ENCODE measurements around the gene RAD23B. TPM values are rescaled to one million over a fixed set of nuclear protein-coding genes. Genes with fewer than 3 reads are reported as not detected.

RAD23B gene
- polyA plus RNA-seq, 1 donor = 92.7 TPM

DNA sequence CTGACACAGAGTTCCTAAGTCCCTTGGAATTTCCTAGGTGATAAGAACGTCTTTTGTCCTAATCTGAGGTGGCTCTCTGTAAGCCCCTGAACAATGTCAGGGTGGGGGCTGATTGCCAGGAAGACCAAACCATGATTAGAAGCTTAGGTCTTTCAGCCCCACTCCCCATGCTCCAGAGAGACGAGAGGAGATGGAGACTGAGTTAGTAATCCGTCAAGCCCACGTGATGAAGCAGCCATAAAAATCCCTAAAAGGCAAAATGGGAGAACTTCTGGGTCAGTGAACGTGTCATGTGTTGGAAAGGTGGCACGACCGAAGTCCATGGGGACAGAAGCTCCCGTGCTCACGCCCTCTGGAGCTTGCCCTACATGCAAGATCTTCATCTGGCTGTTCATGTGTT, 85.6 kb downstream of the RAD23B start:
- peak; percentile 87 to 93 for DNase-seq
- H3K27ac ChIP-seq (ENCODE audit: low read length) = peak overlapping the region; percentile 55
- H3K9me3 ChIP-seq (ENCODE audit: control insufficient read depth, low read depth, low read length) = no peaks in the 10 kb centered on the region
- H3K27me3 ChIP-seq (ENCODE audit: control insufficient read depth, insufficient read depth, low read length) = no peaks in the 10 kb centered on the region
- H3K36me3 ChIP-seq (ENCODE audit: control insufficient read depth, insufficient read depth, low read length) = no peaks in the 10 kb centered on the region
- peaks cover 12% of the 10 kb centered on the region for H3K4me1 ChIP-seq (ENCODE audit: control insufficient read depth, insufficient read depth, low read length)
- 14% methylated on average over 2 of the region's 9 CpGs for WGBS (ENCODE audit: insufficient coverage, low lambda C conversion rate)
- no peak overlapping the region for H3K4me3 ChIP-seq (ENCODE audit: low read length)

- no peaks in the 10 kb centered on the region for H3K36me3 ChIP-seq (ENCODE audit: control insufficient read depth, insufficient read depth, low read length)
- WGBS (ENCODE audit: insufficient coverage, low lambda C conversion rate) = 20% methylated on average over 1 of the region's 2 CpGs
- no peaks in the 10 kb centered on the region for H3K9me3 ChIP-seq (ENCODE audit: control insufficient read depth, low read depth, low read length)
- no peak overlapping the region for H3K27ac ChIP-seq (ENCODE audit: low read length)
- no peak for DNase-seq
- no peak overlapping the region for H3K4me3 ChIP-seq (ENCODE audit: low read length)
- no peaks in the 10 kb centered on the region for H3K27me3 ChIP-seq (ENCODE audit: control insufficient read depth, insufficient read depth, low read length)
- peaks cover 8% of the 10 kb centered on the region for H3K4me1 ChIP-seq (ENCODE audit: control insufficient read depth, insufficient read depth, low read length)
Measured at GRCh38 chr9:107373809-107374208, 90.7 kb downstream of the RAD23B start.

DNA sequence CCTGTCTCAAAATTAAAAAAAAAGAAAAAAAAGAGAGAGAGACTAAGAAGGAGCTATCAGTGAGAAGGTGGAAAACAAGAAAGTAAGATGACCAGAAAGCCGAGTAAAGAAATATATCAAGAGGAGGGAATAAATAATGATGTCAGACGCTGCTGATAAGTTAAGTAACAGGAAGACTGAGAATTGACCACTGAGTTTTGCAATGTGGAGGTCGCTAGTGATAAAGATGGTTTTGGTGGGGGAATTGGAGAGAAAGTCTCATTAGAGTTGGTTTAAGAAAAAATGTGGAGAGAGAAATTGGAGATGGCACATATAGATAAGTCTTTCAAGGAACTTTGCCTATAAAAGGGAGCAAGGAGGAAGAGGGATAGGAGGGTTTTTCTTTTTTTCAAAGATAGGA, 91.9 kb downstream of the RAD23B start:
- H3K9me3 ChIP-seq (ENCODE audit: control insufficient read depth, low read depth, low read length) = no peaks in the 10 kb centered on the region
- H3K4me3 ChIP-seq (ENCODE audit: low read length) = no peak overlapping the region
- H3K4me1 ChIP-seq (ENCODE audit: control insufficient read depth, insufficient read depth, low read length) = peaks cover 3% of the 10 kb centered on the region
- H3K27ac ChIP-seq (ENCODE audit: low read length) = no peak overlapping the region
- H3K27me3 ChIP-seq (ENCODE audit: control insufficient read depth, insufficient read depth, low read length) = no peaks in the 10 kb centered on the region
- no peak for DNase-seq
- WGBS (ENCODE audit: insufficient coverage, low lambda C conversion rate) = 71% methylated on average over 3 of the region's 3 CpGs
- H3K36me3 ChIP-seq (ENCODE audit: control insufficient read depth, insufficient read depth, low read length) = no peaks in the 10 kb centered on the region

- H3K4me3 ChIP-seq (ENCODE audit: low read length) = no peak overlapping the region
- WGBS (ENCODE audit: insufficient coverage, low lambda C conversion rate) = 46% methylated on average over 7 of the region's 10 CpGs
- no peaks in the 10 kb centered on the region for H3K27me3 ChIP-seq (ENCODE audit: control insufficient read depth, insufficient read depth, low read length)
- H3K27ac ChIP-seq (ENCODE audit: low read length) = no peak overlapping the region
- peak in 1 of 2 donors; percentile 39 for DNase-seq
- no peaks in the 10 kb centered on the region for H3K36me3 ChIP-seq (ENCODE audit: control insufficient read depth, insufficient read depth, low read length)
- H3K9me3 ChIP-seq (ENCODE audit: control insufficient read depth, low read depth, low read length) = no peaks in the 10 kb centered on the region
- H3K4me1 ChIP-seq (ENCODE audit: control insufficient read depth, insufficient read depth, low read length) = peaks cover 3% of the 10 kb centered on the region
Measured at GRCh38 chr9:107375651-107376369, 92.7 kb downstream of the RAD23B start.

DNA sequence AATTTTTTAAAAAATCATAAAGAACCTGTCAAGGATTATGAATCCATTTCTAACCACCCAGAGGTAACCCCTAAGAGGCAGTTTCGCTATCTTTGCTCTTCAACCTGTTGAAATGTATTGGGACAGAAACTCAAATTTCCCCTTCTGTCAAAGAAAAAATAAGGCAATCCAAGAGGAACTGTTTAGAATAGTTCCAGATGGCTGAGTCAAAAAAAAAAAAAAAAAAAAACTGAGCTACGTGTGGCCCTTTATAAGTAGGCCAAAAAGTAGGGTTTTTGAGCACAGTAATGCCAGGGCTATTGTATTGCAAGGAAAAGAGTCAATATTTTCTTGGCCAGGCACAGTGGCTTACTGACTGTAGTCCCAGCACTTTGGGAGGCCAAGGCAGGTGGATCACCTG, 94.9 kb downstream of the RAD23B start:
- WGBS (ENCODE audit: insufficient coverage, low lambda C conversion rate) = 83% methylated on average over 1 of the region's 2 CpGs
- Histone ChIP-seq H3K27me3 (ENCODE audit: control insufficient read depth, insufficient read depth, low read length) (no peaks in the 10 kb centered on the region), H3K4me3 (ENCODE audit: low read length) (no peak overlapping the region), H3K27ac (ENCODE audit: low read length) (no peak overlapping the region), H3K4me1 (ENCODE audit: control insufficient read depth, insufficient read depth, low read length) (peaks cover 3% of the 10 kb centered on the region), H3K36me3 (ENCODE audit: control insufficient read depth, insufficient read depth, low read length) (no peaks in the 10 kb centered on the region), H3K9me3 (ENCODE audit: control insufficient read depth, low read depth, low read length) (no peaks in the 10 kb centered on the region)
- DNase-seq = no peak

Other genes starting within 250 kb of the RAD23B start
- gene KLF4, start 206.5 kb downstream of the RAD23B start, polyA plus RNA-seq = 100 TPM